EH (cell line): ENCODE measurements around the gene RSPH10B2.
"Not testable (repeated sequence)": the region's sequence is repeated elsewhere in the genome, so short reads cannot be mapped to it uniquely, and the experiment has no call there.

Experiments used
- DNase-seq: peaks from one replicate; pipeline ENCODE4 v3.0.0-alpha.2; 2015; ENCODE audit warnings: low read depth

Gene RSPH10B2

GRCh38 chr7:6753964-6754363, at the start of gene RSPH10B2:
Gene RSPH10B2 (plus strand): TSS chr7:6754103. CDS start chr7:6757678, 3,575 bp downstream.
- not testable (repeated sequence) for DNase-seq

GRCh38 chr7:6705959-6706665, 47.8 kb upstream of the RSPH10B2 start:
- peak; percentile 51 for DNase-seq

- DNase-seq, result peak; percentile 95
Measured at GRCh38 chr7:6706666-6707407, 47.1 kb upstream of the RSPH10B2 start, which contains the start of gene ZNF12. Gene ZNF12 (minus strand): TSS chr7:6706947. CDS start chr7:6705173, 1,774 bp downstream.

GRCh38 chr7:6708304-6708703, 45.6 kb upstream of the RSPH10B2 start:
- DNase-seq, result no peak

GRCh38 chr7:6709808-6710207, 44.1 kb upstream of the RSPH10B2 start:
- no peak for DNase-seq

- no peak for DNase-seq
Measured at GRCh38 chr7:6714360-6714759, 39.5 kb upstream of the RSPH10B2 start.

- DNase-seq, result not testable (repeated sequence)
Measured at GRCh38 chr7:6715898-6716297, 38.0 kb upstream of the RSPH10B2 start.

GRCh38 chr7:6718124-6718523, 35.8 kb upstream of the RSPH10B2 start:
- no peak for DNase-seq

- DNase-seq, result not testable (repeated sequence)
Measured at GRCh38 chr7:6724351-6724750, 29.6 kb upstream of the RSPH10B2 start.

- no peak for DNase-seq
Measured at GRCh38 chr7:6725003-6725402, 28.9 kb upstream of the RSPH10B2 start.

GRCh38 chr7:6726341-6726740, 27.6 kb upstream of the RSPH10B2 start:
- DNase-seq, result not testable (repeated sequence)

GRCh38 chr7:6727663-6728062, 26.2 kb upstream of the RSPH10B2 start:
- no peak for DNase-seq

- DNase-seq, result not testable (repeated sequence)
Measured at GRCh38 chr7:6728893-6729491, 24.9 kb upstream of the RSPH10B2 start.

- peak; percentile 92 for DNase-seq
Measured at GRCh38 chr7:6729492-6730342, 24.2 kb upstream of the RSPH10B2 start.

GRCh38 chr7:6730343-6730633, 23.6 kb upstream of the RSPH10B2 start:
- DNase-seq, result no peak

- DNase-seq, result not testable (repeated sequence)
Measured at GRCh38 chr7:6738415-6738814, 15.5 kb upstream of the RSPH10B2 start.

GRCh38 chr7:6744410-6745100, 9.3 kb upstream of the RSPH10B2 start:
- not testable (repeated sequence) for DNase-seq

- DNase-seq, result not testable (repeated sequence)
Measured at GRCh38 chr7:6749335-6749734, 4.6 kb upstream of the RSPH10B2 start.

- not testable (repeated sequence) for DNase-seq
Measured at GRCh38 chr7:6750173-6750572, 3.7 kb upstream of the RSPH10B2 start.

GRCh38 chr7:6761186-6761585, 7.3 kb downstream of the RSPH10B2 start:
- not testable (repeated sequence) for DNase-seq

GRCh38 chr7:6781581-6781980, 27.7 kb downstream of the RSPH10B2 start:
- DNase-seq, result not testable (repeated sequence)
